Activated CD4-positive, CD25-positive, alpha-beta regulatory T cell (primary cell): ENCODE results near the gene LMX1B.
"Not testable (repeated sequence)": the region's sequence is repeated elsewhere in the genome, so short reads cannot be mapped to it uniquely, and the experiment has no call there.

Experiments
- DNase-seq, 4 experiments: peaks; one replicate each; lab custom pipeline; 2025; lab: John Stamatoyannopoulos, UW

The LMX1B gene

DNA sequence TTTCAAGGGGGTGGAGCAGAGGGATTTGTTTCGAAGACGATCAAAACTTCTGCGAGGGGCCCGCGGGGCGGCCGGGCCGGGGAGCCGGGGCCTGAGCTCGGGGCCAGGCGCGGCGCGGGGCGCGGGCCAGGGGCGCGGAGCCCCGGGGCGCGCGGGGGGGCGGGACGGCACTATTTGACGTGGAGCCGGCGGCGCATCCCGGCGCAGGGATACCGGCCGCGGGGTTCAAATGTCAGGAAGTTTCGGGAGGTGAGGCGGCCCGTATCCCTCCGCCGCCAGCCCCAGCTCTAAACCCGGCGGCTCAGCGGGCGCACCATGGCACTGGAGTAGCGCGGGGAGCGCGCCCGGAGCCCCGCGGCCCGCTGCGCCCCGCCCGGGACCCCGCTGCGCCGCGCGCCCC is at the start of gene LMX1B:
Gene LMX1B (plus strand): TSS at position 278 of the 400 bp plus-strand sequence. CDS start 522 bp downstream, outside the sequence.
- DNase-seq = no peak

DNA sequence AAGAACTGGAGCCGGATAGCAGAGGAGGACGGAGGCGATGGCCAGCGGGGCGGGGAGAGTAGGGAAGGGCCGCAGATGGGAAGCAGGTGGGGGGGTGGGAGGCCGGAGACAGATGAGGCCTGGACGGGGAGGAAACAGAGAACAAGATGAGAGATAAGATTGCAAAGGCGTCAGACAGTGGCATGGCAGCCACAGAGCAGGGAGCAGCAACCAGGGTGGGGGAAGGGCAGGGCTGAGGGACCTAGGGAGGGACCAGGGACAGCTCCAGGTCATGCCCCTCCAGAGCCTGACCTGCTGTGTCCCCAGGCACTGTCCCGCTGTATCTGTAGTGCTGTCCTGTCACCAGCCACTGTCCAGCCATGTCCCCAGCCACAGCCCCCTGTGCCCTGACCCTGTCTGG is 49.6 kb upstream of the LMX1B start:
- no peak for DNase-seq

DNA sequence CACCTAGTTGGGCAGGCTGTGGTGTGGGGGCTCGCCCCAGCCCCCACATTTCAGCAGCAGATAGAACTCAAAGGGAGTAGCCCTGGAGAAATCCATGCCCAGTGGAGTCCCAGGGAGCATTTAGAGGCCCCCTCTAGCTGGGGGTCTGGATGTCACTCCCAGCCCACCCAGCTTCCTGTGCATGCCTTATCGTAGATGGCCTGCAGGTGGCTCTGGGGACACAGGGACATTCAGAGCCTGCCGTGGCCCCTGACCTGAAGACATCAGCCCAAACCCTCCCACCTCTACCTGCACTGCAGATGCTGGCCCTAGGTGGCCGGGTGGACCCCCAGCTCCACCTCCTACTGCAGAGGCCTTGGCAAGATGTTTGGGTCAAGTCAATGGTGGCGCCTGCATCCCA is 49.0 kb upstream of the LMX1B start:
- DNase-seq = no peak

DNA sequence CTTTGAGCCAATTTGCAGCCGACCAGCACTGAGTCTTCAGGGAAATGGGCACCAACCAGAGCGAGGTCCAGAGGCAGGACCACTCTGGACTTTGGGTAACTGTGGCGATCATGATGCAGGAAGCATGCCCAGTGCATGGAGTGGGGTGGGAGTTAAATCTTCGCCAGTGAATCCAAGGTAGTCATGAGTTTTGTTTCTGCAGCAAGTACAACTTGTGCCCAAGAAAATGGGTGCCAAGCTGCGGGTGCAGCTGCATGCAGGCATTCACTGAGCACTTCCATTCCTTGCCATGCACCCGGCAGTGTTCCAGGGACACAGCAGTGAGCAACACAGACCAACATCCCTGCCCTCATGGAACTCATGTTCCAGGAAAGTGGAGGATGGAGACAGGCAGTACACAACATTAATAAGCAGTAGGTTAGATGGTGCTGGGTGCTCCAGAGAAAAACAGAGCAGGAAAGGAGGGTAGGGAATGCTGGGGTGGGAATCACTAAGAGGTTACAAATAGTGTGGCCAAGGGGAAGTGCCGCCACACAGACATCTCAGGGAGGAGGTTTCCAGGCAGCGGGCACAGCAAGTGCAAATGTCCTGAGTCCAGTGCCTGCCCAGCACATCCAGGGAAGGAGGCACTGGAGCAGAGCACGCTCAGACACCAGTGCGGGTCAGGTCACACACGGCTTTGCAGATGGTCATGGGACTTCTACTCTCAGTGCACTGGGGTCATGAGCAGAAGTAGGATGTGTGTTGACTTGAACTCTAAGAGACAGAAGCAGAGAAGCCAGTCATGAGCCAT is 48.2 kb upstream of the LMX1B start:
- no peak for DNase-seq

DNA sequence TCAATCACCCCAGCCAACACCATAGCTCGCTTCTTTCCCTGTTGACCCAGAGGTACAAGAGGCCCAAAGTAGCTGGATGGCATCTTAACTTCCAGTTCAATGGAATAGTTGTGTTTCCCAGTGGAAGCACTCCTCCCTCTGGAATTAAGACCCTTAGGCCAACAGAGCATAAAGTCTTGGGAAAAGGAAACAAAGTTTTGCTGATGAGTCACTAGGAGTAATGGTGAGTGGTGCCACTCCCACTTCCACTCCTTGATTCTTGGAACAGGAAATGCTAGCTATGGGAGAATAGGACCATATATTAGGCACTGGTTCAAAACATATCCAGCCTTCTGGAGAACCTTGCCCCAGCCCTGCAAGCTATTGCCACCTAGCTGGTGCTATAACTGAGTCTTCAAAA is 44.7 kb upstream of the LMX1B start:
- DNase-seq = no peak

- no peak for DNase-seq
Measured at GRCh38 chr9:126578029-126578428, 35.7 kb upstream of the LMX1B start.

DNA sequence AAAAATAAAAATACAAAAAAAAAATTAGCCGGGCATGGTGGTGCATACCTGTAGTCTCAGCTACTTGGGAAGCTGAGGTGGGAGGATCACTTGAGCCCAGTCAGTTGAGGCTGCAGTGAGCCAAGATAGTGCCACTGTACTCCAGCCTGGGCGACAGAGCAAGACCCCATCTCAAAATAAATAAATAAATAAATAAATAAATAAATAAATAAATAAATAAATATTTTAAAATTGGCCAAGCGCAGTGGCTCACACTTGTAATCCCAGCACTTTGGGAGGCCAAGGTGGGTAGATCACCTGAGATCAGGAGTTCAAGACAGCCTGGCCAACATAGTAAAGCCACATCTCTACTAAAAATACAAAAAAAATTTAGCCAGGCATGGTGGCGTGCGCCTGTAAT is 33.4 kb upstream of the LMX1B start:
- DNase-seq = not testable (repeated sequence)

GRCh38 chr9:126581893-126582292 is 31.8 kb upstream of the LMX1B start:
- DNase-seq = no peak

DNA sequence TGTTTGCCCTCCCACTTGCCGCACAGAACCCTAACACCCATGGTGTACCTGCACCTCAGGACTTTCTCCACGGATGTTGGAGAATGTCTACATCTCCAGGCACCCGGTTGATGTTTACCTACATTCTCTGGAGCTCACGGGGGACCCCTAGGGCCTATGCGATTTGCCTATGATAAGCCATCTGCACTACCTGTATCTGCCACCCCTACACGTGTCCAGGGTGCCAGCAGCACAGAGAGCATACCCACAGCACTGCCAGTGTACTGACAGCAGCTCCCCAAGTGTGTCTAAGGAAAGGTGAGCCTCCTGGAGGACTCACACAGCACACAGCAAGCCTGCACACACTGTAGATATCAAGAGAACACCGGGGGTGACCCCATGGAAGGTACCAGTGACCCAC is 31.3 kb upstream of the LMX1B start:
- DNase-seq = no peak

DNA sequence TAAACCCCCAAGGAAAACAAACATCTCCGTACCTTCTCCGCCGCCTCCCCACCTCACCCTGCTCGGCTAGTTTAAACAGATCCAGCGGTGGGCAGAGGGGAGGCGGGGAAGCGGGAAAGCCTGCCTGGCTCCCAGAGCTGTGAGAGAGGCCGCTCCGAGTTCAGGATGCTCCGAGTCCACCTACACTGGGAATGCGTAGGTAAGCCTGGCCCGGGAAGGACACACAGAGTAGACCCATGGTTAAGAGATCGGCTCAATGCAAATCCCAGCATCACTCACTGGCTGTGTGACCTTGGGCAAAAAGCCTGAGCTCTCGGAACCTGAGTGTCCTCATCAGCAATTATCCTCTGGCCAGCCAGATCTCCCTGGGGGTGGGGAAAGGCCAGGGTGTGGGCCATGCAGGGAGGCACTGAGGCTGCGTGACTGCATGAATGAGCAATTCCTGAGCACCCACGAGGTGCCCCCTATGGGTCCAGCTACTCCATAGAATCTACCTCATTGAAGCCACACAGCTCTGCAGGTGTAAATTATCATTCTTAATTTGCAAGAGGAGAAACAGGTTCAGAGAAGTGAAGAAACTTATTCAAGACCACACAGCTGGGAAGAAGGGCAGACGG is 30.5 kb upstream of the LMX1B start:
- DNase-seq = no peak

- DNase-seq = no peak
Measured at GRCh38 chr9:126584611-126585010, 29.1 kb upstream of the LMX1B start.

DNA sequence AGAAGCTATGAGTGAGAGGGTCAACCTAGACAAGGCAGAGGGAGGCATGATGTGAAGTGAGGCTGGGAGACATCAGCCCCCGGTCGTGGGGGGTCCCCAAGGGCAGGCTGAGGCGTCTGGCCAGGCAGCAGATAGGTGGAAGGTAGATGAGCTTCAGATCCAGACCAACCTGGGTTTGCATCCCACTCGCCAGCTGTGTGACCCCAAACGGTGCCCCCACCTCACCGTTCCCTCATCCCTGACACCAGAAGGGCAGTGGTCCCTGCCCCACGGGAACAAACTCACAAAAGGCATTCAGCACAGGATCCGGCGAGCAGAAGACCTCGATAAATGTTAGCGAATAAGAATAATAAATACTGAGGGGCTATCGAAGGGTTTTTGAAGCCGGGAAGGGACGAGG is 27.5 kb upstream of the LMX1B start:
- DNase-seq = no peak

DNA sequence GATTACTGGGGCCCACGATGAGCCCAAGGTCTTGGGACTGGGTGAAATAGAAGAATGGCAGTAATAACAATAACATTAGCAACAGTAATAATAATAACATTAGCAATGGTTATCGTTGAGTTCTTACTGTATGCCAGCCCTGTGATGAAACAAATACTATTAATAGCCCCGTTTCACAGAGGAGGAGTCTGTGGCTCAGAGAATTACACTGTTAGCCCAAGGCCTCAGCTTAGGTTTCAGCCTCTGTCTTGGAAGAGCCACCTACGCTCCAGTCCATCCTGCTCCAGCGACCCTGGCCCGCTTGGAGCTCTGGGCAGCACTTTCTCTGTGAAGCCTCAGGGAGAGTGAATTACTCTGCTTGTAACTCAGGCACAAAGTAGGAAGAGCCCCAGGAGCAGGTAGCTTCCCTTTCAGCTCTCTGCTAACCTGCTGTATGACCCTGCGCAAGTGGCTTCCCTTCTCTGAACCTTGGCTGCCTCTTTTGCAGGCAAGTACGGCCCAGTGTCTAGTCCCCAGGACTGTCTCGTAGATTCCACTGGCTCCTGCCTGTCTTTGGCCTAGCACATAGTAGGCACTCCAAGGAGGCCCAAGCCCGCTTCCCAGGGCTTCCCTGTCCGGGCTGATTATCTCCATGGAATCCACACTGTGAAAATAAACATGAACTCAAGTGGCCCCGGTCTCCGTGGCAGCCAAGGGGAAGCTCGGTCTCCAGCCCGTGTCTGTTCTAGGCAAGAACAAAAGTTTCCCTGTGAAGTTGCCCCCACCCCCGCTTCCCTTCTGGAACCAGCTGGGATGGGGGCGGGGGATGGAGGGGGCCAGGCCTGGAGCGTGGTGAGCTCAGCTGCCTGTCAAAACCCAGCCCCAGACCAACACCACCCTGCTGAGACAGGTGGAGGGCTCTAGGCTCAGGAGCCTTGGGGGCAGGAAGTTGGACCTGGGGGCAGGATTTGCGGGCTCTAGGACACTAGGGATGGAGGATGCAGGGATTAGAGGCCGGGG is 26.2 kb upstream of the LMX1B start:
- DNase-seq = no peak

DNA sequence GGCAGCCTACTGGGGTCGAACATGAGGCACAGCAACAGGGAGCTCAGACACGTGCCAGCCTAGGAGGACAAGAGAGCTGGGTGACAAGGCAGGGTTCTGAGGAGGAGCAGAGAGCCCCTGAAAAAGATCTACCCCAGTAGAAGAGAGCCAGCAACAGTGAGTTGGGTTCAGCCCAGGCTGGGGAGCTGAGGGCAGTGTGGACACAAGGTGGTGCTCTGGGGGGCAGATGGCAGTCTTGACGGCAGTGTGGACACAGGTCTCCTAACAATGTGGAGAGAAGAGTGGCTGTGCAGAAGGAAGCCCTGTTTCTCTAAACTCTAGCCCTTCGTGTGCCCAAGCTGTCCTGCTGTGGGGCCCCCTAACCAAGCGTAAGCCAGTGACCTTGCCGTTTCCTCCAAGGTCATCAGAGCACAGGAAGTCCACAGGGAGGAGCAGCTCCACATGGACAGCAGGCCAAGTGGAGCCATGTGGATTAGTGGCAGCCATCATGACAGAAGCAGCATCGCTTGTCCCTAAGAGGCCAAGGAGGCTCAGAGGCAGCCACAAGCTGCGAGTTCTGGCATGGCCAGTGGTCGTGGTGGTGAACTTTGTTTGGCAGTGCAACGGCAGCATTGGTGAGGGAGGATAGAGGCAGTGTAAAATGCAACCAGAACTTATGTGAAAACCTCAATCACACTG is 25.1 kb upstream of the LMX1B start:
- no peak for DNase-seq

DNA sequence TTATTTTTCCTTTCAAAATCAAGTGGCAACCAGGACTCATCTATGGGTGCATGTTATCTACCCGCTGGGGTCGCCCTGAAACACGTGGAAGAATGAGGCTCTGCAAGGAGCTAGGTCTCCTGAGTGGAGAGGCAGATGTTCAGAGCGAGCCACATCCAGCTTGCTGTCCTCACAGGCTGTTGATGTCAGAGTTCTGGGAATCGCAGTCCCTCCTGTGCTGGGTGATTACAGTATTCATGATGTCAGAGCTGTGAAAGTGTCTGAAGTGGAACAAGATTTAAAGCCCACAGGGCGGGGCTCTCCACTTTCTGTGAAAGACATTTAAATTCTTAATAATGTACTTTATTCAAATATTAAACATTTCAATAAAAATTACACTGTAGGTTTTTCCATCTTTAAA is 24.4 kb upstream of the LMX1B start:
- DNase-seq = no peak

GRCh38 chr9:126591083-126591482 is 22.6 kb upstream of the LMX1B start:
- DNase-seq = no peak

- DNase-seq = no peak
Measured at GRCh38 chr9:126591922-126592321, 21.8 kb upstream of the LMX1B start.

- no peak for DNase-seq
Measured at GRCh38 chr9:126592461-126592860, 21.3 kb upstream of the LMX1B start.

GRCh38 chr9:126595982-126596381 is 17.7 kb upstream of the LMX1B start:
- no peak for DNase-seq

GRCh38 chr9:126599047-126599650 is 14.6 kb upstream of the LMX1B start:
- DNase-seq = no peak
